Esophagus muscularis mucosa (tissue), 4 donors: ENCODE measurements around the gene ANKS3. TPM values are rescaled to one million over a fixed set of nuclear protein-coding genes. Genes with fewer than 3 reads are reported as not detected.
A peak's percentile ranks its signal among the peaks of the same experiment; 100 is the strongest.

Experiments
- DNase-seq: peaks from one replicate; pipeline ENCODE4 v3.0.0-alpha.2; 2017; ENCODE audit errors: extremely low spot score
- H3K27ac ChIP-seq, 4 donors: fragments of 200-600 bp; sonication (generic); replicated peaks in 1 of 4; 1 replicate in 3 of 4; 2 replicates in 1 of 4; pipeline ENCODE4 v1.5.1; 2016 to 2019; ENCODE audit warnings: mild to moderate bottlenecking in 1 of 4
- H3K27me3 ChIP-seq, 4 donors: fragments of 200-600 bp; sonication (generic); one replicate each; pipeline versions ENCODE4 v1.5.1 to v1.6.0; 2016 to 2019
- H3K36me3 ChIP-seq, 4 donors: fragments of 200-600 bp; sonication (generic); one replicate each; pipeline ENCODE4 v1.5.1; 2016 to 2019
- H3K4me1 ChIP-seq, 4 donors: fragments of 200-600 bp; sonication (generic); one replicate each; pipeline ENCODE4 v1.5.1; 2016 to 2019
- H3K4me3 ChIP-seq, 4 donors: fragments of 200-600 bp; sonication (generic); 1 replicate in 2 of 4; 2 replicates in 2 of 4; pipeline ENCODE4 v1.5.1; 2016 to 2019; ENCODE audit warnings: mild to moderate bottlenecking in 4 of 4, moderate library complexity in 1 of 4
- H3K9me3 ChIP-seq, 4 donors: fragments of 200-600 bp; sonication (generic); 1 replicate in 3 of 4; 2 replicates in 1 of 4; pipeline ENCODE4 v1.5.1; 2016 to 2019
- CTCF ChIP-seq, 3 experiments: fragments of 200-600 bp in 2 of 3; fragments of 450-650 bp in 1 of 3; sonication (generic) in 2 of 3; IDR thresholded peaks; one replicate each; pipeline ENCODE4 v1.5.1; 2017 to 2019; ENCODE audit warnings: antibody characterized with exemption in 3 of 3, mild to moderate bottlenecking in 2 of 3, moderate library complexity in 1 of 3
- EP300 ChIP-seq: sonication (generic); formaldehyde crosslinking; IDR thresholded peaks from one replicate; pipeline ENCODE4 v1.6.1; 2017; ENCODE audit warnings: antibody characterized with exemption
- POLR2A ChIP-seq: fragments of 450-650 bp; IDR thresholded peaks from one replicate; pipeline ENCODE4 v1.6.1; 2017; ENCODE audit warnings: antibody characterized with exemption, moderate library complexity, mild to moderate bottlenecking, low read depth
- POLR2AphosphoS5 ChIP-seq, 2 donors: sonication (generic); formaldehyde crosslinking; IDR thresholded peaks; one replicate each; pipeline ENCODE4 v1.6.1; 2017; ENCODE audit warnings: antibody characterized with exemption in 2 of 2
- WGBS: methylation state at CpG from one replicate; pipeline ENCODE4 v1.1.5; 2018; 5-methylcytosine and 5-hydroxymethylcytosine counted together
- intact Hi-C: fragments of 100-400 bp; cut with DNase I; formaldehyde crosslinking; loops from one replicate; pipeline ENCODE4 v1.15.1; 2023
- total RNA-seq, 4 donors: library from RNA; depleted of rRNA; stranded (reverse); fragments of >200 nt; gene quantifications; one replicate each; pipeline versions ENCODE4 v1.1.0 to v1.2.1, GENCODE V29; 2016

ANKS3 gene
- total RNA-seq, 4 donors from 2014 or later = 17.0 to 29.0 (median 24.7) TPM

GRCh38 chr16:4737545-4737944 is 3.5 kb upstream of the ANKS3 start:
- Histone ChIP-seq H3K4me1 (peaks cover 12 to 23% (median 19%) of the 10 kb centered on the region in 4 donors), H3K36me3 (no peaks in the 10 kb centered on the region), H3K9me3 (no peaks in the 10 kb centered on the region), H3K27ac (no peak overlapping the region), H3K27me3 (peaks cover 0 to 3% (median 0%) of the 10 kb centered on the region in 4 donors), H3K4me3 (no peak overlapping the region)
- WGBS = 74% methylated on average over 4 of the region's 15 CpGs
- TF ChIP-seq POLR2AphosphoS5 (IDR thresholded peaks at IDR 0.05) = no peak
- no peak for TF ChIP-seq CTCF (IDR thresholded peaks at IDR 0.05)
- no peak for TF ChIP-seq POLR2A
- no peak for TF ChIP-seq EP300
- intact Hi-C loops = loop anchor here (10.0 kb wide), 1 partner anchor 217 kb away; the partner anchor contains the start of gene SEC14L5
- DNase-seq = no peak

- TF ChIP-seq EP300 = no peak
- TF ChIP-seq POLR2AphosphoS5 (IDR thresholded peaks at IDR 0.05) = no peak
- no peak for TF ChIP-seq POLR2A
Measured at GRCh38 chr16:4736546-4736945, 2.5 kb upstream of the ANKS3 start.

GRCh38 chr16:4734730-4735535 is 862 bp upstream of the ANKS3 start:
- Histone ChIP-seq H3K4me1 (peaks cover 12 to 27% (median 19%) of the 10 kb centered on the region in 4 donors), H3K27ac (peak overlapping the region; percentile 79 to 97 (median 88)), H3K4me3 (peak overlapping the region; percentile 82 to 99 (median 90)), H3K9me3 (no peaks in the 10 kb centered on the region), H3K27me3 (peaks cover 0 to 3% (median 0%) of the 10 kb centered on the region in 4 donors), H3K36me3 (peaks cover 0 to 12% (median 9%) of the 10 kb centered on the region in 4 donors)
- intact Hi-C loops = loop anchor here (5.0 to 10.0 kb wide), 2 partner anchors 67 to 220 kb away; partner anchors contain the start of genes ROGDI and SEC14L5
- TF ChIP-seq POLR2A (no peak), EP300 (no peak), POLR2AphosphoS5 (IDR thresholded peaks at IDR 0.05) (no peak), CTCF (IDR thresholded peaks at IDR 0.05) (no peak)
- DNase-seq = peak; percentile 96
- WGBS = 7% methylated on average over 26 of the region's 38 CpGs

More at GRCh38 chr16:4736546-4736945, 2.5 kb upstream of the ANKS3 start:
- intact Hi-C loops = loop anchor here (10.0 kb wide), 1 partner anchor 218 kb away; the partner anchor contains the start of gene SEC14L5
- Histone ChIP-seq H3K4me3 (no peak overlapping the region), H3K27ac (no peak overlapping the region), H3K36me3 (no peaks in the 10 kb centered on the region), H3K27me3 (peaks cover 0 to 3% (median 0%) of the 10 kb centered on the region in 4 donors), H3K9me3 (no peaks in the 10 kb centered on the region), H3K4me1 (peaks cover 12 to 27% (median 19%) of the 10 kb centered on the region in 4 donors)
- no peak for DNase-seq
- WGBS = 100% methylated on average over 2 of the region's 4 CpGs

GRCh38 chr16:4733747-4734062 is 366 bp downstream of the ANKS3 start:
- TF ChIP-seq CTCF (IDR thresholded peaks at IDR 0.05) = no peak
- no peak for TF ChIP-seq EP300
- TF ChIP-seq POLR2A = no peak
- no peak for TF ChIP-seq POLR2AphosphoS5 (IDR thresholded peaks at IDR 0.05)
- Histone ChIP-seq H3K36me3 (peaks cover 7 to 24% (median 21%) of the 10 kb centered on the region in 4 donors), H3K4me3 (peak overlapping the region; percentile 82 to 99 (median 90)), H3K9me3 (no peaks in the 10 kb centered on the region), H3K27ac (peak overlapping the region; percentile 79 to 97 (median 88)), H3K4me1 (peaks cover 12 to 27% (median 19%) of the 10 kb centered on the region in 4 donors), H3K27me3 (peaks cover 0 to 3% (median 0%) of the 10 kb centered on the region in 4 donors)
- 0% methylated on average over 3 of the region's 19 CpGs for WGBS
- intact Hi-C loops = loop anchor here (5.0 to 10.0 kb wide), 2 partner anchors 69 to 221 kb away; partner anchors contain the start of genes ROGDI and SEC14L5
- DNase-seq = no peak

GRCh38 chr16:4733211-4733742 is 794 bp downstream of the ANKS3 start:
- TF ChIP-seq POLR2AphosphoS5 (IDR thresholded peaks at IDR 0.05) (no peak), POLR2A (no peak), EP300 (no peak), CTCF (IDR thresholded peaks at IDR 0.05) (no peak)
- Histone ChIP-seq H3K27me3 (peaks cover 0 to 3% (median 0%) of the 10 kb centered on the region in 4 donors), H3K4me3 (peak overlapping the region; percentile 82 to 99 (median 90)), H3K4me1 (peaks cover 12 to 27% (median 19%) of the 10 kb centered on the region in 4 donors), H3K27ac (peak overlapping the region; percentile 79 to 97 (median 88)), H3K9me3 (no peaks in the 10 kb centered on the region), H3K36me3 (peaks cover 9 to 29% (median 25%) of the 10 kb centered on the region in 4 donors)
- DNase-seq = no peak
- 34% methylated on average over 17 of the region's 17 CpGs for WGBS
- intact Hi-C loops = loop anchor here (5.0 to 10.0 kb wide), 2 partner anchors 69 to 222 kb away; partner anchors contain the start of genes ROGDI and SEC14L5
